ENCODE measurements around the gene SHISA6.

- TF ChIP-seq CTCF (IDR thresholded peaks at IDR 0.05) (no peak), POLR2AphosphoS5 (IDR thresholded peaks at IDR 0.05; ENCODE audit: low read depth, low read length) (no peak), TCF7L2 (IDR thresholded peaks at IDR 0.05; ENCODE audit: low read depth, low read length) (no peak)
Observed at GRCh38 chr17:11290814-11291213, 49.8 kb downstream of the SHISA6 start.

All from Panc1 (cell line).